Measurements from ENCODE around the gene ANKUB1. TPM values are rescaled to one million over a fixed set of nuclear protein-coding genes. Genes with fewer than 3 reads are reported as not detected.

The ANKUB1 gene
- polyA plus RNA-seq, 5 donors = 0.25 to 0.76 (median 0.40) TPM

Other genes with a start within 250 kb of the ANKUB1 start
- 100 to 1,000 TPM in 3 of 5 donors, 10 to 100 TPM in 2; 69.2 to 127 (median 107) TPM for gene WWTR1, start 134.5 kb downstream of the ANKUB1 start, polyA plus RNA-seq (ENCODE audit: insufficient read depth in 1 of 5, insufficient read length in 5 of 5, low replicate concordance in 1 of 5)
- gene COMMD2, start 40.1 kb downstream of the ANKUB1 start, polyA plus RNA-seq (ENCODE audit: insufficient read depth in 1 of 5, insufficient read length in 5 of 5, low replicate concordance in 1 of 5) = 10 to 100 TPM; 52.5 to 82.0 (median 63.3) TPM
- gene RNF13, start 20.7 kb upstream of the ANKUB1 start, polyA plus RNA-seq (ENCODE audit: insufficient read depth in 1 of 5, insufficient read length in 5 of 5, low replicate concordance in 1 of 5) = 10 to 100 TPM; 57.4 to 84.6 (median 79.5) TPM
- gene PFN2, start 178.3 kb upstream of the ANKUB1 start, polyA plus RNA-seq (ENCODE audit: insufficient read depth in 1 of 5, insufficient read length in 5 of 5, low replicate concordance in 1 of 5) = 100 to 1,000 TPM; 233 to 333 (median 277) TPM